HCEC 1CT (cell line): Measurements from ENCODE around the gene KLHDC10.
A peak's percentile ranks its signal among the peaks of the same experiment; 100 is the strongest.
"Not testable (repeated sequence)": the region's sequence is repeated elsewhere in the genome, so short reads cannot be mapped to it uniquely, and the experiment has no call there.

Experiments used
- DNase-seq: peaks from one replicate; pipeline ENCODE4 v3.0.0-alpha.2; 2017

The KLHDC10 gene

DNA sequence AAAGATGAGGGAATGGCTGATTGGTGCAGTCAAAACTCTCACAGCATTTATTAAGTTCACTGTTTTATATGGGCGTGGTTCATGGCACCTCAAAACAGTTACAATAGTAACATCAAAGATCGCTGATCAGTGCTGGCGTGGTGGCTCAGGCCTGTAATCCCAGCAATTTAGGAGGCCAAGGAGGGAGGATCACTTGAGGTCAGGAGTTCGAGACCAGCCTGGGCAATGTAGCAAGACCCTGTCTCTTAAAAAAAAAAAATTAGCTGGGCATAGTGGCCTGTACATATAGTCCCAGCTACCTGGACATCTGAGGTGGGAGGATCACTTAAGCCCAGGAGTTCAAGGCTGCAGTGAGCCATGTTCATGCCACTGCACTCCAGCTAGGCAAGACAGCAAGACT, 48.5 kb downstream of the KLHDC10 start:
- DNase-seq, result no peak

DNA sequence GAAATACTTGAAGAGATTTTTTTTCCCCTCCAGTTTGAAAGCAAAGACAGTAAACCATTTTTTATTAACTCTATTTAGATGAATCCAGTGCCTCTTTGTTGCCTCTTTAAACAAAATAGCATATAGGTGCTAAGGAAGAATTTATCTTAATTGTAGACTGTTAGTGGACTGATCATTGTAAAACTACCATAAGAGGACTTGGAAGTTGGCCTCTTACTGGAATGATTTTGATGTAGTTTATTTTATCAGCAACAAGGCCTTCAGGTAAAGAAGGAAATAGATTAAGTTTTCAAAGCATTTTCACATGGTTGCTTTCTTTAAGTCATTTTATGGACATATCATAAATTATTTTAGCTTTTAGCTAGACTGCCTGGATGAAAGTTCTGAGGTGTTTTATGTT, 53.2 kb downstream of the KLHDC10 start:
- no peak for DNase-seq

DNA sequence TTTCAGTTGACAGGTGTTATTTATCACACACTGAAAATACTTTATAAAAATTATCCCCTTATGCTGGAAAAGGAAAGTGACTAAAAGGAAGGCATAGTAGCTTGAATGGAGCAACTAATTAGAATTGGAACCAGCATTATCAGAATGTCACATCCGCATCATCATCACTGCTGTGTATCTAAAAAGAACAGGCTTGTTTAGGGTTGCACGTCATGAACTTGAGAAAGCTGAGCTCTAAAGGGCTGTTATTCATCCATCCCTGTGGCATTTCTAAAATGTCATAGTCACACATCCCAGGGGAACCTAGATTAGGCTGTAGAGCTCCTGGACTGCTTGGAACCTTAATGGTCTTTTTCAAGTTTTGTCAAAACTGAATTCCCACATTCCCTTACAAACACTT, 54.4 kb downstream of the KLHDC10 start:
- no peak for DNase-seq

GRCh38 chr7:130126840-130127239, 56.5 kb downstream of the KLHDC10 start:
- not testable (repeated sequence) for DNase-seq

DNA sequence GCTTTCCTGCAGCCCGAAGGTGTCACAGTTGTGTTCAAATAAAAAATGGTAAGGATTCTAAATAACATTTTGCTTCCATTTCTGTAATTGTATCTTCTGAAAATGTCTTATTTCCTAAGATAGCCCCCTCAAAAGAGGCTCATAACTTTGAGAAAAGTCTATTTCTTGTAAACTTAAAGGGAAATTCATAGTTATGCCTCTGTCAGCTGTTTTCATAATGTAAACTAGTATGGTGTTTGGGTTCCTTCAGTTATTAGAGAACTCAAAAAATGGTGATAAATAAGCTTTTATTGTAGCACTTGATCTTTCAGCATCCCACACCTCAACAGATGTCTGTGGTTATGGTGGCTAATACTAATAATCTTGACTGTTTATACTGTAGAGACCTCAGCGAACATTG, 57.1 kb downstream of the KLHDC10 start:
- no peak for DNase-seq

GRCh38 chr7:130127821-130128317, 57.5 kb downstream of the KLHDC10 start:
- no peak for DNase-seq

GRCh38 chr7:130129011-130129411, 58.7 kb downstream of the KLHDC10 start:
- DNase-seq, result no peak

DNA sequence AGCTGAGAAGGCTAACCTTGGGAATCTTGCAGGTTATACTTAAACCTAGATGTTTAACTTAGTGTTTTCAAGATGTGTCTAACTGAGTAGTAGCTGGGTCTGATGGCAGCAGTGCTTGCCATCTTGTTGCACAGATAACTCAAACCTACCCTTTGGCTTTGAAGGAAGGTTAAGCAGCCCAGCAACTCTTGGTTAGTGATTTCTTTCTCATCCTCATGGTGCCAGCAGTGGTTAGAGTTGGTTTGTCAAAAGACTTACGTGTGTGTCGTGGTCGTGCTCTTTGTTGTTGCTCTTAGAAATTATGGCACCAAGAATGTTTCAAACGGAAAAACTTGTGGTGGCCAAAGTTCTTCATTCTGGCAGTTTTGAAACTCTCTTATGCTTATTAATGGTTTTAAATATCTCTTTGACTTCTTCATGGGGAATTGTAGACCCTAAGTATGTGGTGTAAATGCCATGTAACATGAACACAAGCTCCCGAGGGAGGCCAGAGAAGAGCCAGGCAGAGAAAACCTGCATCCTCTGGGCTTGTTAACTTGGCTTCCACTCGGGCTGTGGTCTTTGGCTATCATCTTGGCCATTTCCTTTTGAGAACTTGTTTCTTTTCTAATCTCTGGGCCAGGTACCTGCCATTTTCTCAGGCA, 61.0 kb downstream of the KLHDC10 start:
- no peak for DNase-seq

DNA sequence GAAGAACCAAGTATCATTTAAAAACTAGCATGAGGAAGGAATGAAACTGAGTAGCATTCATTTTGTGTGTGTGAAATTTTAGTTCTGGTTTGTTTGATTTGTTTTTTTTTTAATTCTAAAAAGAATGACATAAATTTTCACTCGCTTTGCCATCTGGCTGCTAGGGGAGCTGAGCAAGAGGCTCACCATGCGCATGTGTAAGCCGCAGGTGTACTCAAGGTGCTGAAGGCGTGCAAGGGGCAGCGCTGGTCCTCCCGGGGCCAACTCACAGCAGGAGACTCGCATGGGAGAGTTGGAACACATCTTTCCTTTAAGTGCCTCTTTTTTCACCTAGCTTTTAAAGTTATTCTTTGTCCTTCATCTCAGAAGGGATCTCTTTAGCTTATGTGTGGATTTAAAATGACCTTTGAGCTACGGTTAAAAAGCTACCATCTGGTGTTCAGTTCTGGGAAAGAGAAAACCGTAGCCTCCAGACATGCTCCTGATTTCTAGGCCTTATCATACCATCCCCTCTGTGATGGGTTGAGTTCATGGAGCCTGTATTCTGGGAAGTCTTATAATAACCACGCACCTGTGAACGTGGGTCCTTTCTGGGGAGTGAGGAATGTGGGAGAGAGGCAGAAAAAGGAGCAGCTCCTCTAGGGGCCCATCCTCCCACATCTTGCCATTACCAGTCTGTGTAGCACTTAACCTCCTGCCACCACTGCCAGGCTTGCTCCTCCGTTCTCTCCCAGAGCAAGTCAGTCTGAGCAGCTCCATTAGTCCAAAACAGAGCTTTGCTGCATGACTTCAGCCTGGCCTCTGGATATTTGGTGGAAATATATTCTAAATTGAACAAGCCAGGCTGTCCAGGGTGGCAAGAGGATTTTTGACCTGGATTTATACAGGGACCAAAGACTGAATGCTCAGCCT, 61.9 kb downstream of the KLHDC10 start:
- no peak for DNase-seq

DNA sequence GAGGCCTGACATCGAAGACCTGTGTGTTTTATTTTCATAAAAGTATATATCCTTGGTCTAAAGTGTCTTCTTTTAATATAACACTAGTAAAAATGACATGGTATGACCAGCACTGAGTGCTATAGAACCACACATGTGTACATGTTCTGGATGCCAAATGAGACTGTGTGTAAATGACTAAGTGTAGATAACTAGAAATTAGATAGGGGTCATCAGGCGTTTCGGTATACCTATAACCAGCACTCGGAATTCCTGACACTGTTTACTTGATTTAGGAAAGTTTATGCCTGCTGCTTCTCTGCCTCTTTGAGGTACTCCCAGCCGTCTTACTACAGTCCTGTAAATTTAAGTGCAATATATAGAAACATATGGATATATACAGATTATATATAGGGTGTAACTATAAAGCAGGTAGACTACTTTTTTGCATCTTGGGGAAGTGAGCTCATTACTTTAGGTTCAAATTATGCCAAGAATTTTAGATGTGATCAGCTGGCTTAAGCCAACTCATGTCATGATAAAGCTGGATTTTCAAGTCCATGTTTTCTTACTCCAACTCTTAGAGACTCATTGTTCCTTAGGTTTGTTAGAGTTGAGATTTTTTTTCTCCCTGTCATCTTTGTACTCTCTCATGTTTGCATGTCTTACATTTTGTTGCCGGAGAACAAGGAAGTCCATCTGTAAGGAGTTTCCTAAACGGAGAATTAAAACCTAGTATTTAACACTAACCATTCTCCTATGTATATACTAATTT, 62.9 kb downstream of the KLHDC10 start:
- no peak for DNase-seq

DNA sequence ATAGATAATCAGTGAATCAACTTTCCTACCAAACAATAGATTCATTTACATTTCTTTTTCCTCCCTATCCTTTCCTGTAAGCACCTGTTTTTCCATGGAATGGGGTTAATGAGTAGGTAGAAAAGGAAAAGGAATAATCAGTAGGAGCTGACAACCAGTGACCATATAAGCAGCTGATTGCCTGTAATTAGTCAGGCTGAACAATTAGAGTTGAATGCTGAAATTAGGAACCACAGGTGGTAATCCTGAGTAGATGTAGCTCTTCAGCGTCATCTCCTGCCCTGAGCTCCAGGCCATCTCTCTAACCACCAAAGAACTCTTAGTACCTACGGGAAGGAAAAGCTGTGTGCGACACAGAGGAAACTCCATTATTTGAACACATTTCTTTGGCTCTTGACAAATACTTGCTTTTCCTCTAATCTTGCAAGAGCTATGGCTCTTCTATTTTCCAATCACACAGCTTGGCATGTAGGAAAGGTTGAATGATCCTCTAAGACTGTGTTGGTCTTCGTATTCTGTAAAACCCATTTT, 63.8 kb downstream of the KLHDC10 start:
- no peak for DNase-seq

DNA sequence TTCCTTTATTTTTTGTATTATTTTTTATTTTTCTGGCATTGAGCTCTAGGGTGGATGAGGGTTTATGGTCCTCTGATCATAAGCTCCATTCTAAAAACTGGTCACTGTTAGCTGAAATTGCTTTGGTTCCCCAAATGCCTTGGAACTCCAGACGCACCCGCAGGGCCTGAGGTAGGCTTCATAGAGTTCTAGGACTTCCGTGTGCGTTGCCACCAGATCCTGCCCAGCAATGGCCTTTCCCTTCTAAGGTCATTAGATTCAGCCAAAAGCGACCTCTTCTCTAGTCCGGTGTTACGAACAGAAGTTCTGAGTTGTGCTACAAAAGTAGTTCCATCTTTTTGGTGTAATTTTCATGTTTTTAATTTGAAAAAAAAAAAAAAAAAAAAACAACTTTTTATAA, 64.4 kb downstream of the KLHDC10 start:
- no peak for DNase-seq

GRCh38 chr7:130135208-130136205, 65.2 kb downstream of the KLHDC10 start:
- DNase-seq, result no peak

DNA sequence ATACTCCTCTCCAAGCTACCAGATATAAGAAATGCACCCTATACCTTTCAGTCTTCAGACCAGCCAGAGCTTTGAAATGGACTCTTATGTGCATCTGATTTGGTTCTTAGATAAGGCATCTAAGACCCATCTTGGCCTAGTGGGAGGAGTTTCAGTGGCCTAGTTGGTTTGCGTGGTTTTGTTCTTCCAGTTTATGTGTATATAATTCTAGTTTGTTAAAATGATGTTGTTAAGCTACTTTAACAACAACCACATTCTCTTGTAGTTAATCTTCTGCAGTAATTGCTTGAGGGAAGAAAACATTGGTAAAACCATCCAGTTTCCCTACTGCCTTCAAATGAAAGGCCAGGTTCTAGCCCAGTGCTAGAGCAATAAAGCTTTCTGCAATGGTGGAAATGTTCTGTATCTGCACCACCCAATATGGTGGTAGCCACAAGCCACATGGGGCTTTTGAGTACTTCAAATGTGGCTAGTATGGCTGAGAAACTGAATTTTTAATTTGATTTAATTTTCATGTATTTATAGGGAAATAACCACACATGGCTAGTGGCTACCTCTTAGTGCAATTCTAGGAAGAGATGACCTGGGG, 66.3 kb downstream of the KLHDC10 start:
- no peak for DNase-seq

DNA sequence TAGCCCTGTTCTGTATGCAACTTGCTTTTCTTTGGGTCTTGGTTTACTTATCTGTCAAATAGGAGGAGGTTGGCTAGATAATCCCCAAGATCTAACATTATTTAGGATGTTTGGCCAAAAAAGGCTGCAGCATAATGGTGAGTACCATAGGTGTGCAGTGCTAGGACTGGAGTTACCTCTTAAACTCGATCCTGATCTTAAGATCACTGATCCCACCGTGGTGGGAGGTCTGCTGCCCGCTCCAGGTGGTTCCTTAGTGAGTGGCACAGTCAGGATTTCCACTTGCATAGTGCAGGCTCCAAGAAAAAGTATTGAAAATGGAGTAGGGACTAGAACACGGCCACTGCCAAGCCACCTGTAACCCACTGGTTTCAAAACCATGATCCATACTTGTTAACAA, 66.9 kb downstream of the KLHDC10 start:
- no peak for DNase-seq

DNA sequence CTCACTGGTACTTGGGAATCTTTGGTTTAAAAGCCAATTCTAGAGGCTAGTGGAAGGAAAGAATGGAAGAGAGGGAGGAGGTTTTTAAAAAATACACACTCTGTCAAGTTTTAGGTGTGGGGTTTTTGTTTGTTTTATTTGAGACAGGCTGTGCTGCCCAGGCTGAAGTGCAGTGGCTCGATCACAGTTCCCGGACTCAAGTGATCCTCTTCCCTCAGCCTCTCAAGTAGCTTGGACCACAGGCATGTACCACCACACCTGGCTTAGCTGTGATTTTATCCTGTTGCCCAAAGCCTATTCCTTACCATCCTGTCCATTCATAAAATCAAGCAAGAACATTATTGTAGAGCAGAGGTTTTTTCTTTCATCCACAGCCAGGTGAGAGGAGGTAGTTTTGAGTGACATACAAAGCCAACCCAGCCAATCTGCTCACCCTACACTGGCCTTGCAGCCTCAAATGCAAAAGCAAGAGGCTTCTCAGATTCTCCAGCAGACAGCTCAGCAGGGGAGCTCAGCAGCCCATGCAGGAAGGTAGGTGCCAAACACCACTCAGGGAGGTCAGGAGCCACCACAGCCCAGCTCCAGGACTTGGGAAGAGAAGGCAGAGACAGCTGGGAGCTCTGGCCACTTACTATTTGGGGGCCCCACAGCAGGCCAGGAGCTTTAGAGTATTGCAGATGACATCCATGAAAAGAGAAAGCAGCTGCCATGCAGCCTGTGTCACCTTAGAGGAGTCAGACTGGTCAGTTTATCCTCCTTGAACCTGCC, 69.0 kb downstream of the KLHDC10 start:
- DNase-seq, result no peak

DNA sequence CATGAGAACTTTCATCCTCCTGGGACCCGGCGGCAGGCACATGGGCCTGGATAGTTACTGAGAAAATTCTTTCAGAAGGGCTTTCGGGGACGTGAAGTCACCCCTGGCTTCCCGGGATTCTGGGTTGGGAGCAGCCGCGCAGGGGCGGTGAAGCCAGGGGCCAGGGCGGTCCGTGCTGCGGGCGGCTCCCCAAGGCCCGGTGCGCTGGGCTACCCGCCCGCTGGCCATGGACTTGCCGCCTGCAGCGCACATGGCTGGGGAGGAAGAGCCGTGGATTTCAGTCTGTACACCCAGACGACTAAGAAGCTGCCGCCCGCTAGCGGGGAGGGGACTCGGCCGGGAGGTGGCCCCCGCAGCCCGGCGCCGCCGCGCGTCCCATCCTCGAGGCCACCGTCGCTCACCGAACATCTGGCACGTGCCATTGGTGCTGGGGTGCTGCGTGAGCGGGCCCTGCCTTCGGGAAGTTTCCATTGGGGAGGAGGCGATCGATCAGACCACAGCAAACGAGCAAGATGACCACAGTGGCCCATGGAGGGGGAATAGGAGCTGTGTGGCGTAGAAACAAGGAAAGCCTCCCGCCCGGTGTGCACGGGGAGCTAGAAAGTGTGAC, 70.3 kb downstream of the KLHDC10 start:
- DNase-seq, result no peak

GRCh38 chr7:130141161-130141883, 71.0 kb downstream of the KLHDC10 start:
- DNase-seq, result peak; percentile 49

GRCh38 chr7:130141884-130142653, 71.7 kb downstream of the KLHDC10 start:
- no peak for DNase-seq
